Endothelial cell (in vitro differentiated cells): Measurements from ENCODE around the gene PROZ. TPM values are rescaled to one million over a fixed set of nuclear protein-coding genes. Genes with fewer than 3 reads are reported as not detected.

Experiments
- DNase-seq: peaks from one replicate; pipeline ENCODE4 v3.0.0; 2021; ENCODE audit warnings: low spot score
- H3K27ac Mint-ChIP-seq: one replicate; pipeline ENCODE4 v1.8.0; 2021; ENCODE audit warnings: mixed read lengths, inconsistent platforms; ENCODE audit not compliant: unreplicated experiment
- H3K27me3 Mint-ChIP-seq: one replicate; pipeline ENCODE4 v1.8.0; 2021; ENCODE audit warnings: mild to moderate bottlenecking, moderate library complexity, mixed read lengths, inconsistent platforms; ENCODE audit not compliant: unreplicated experiment
- H3K36me3 Mint-ChIP-seq: one replicate; pipeline ENCODE4 v1.8.0; 2021; ENCODE audit warnings: mild to moderate bottlenecking, low read depth, mixed read lengths, inconsistent platforms; ENCODE audit not compliant: unreplicated experiment
- H3K4me1 Mint-ChIP-seq: one replicate; pipeline ENCODE4 v1.8.0; 2021; ENCODE audit warnings: mild to moderate bottlenecking, mixed read lengths, inconsistent platforms; ENCODE audit not compliant: unreplicated experiment
- H3K4me3 Mint-ChIP-seq: one replicate; pipeline ENCODE4 v1.8.0; 2021; ENCODE audit warnings: mild to moderate bottlenecking, mixed read lengths, inconsistent platforms; ENCODE audit not compliant: unreplicated experiment
- H3K9me3 Mint-ChIP-seq: one replicate; pipeline ENCODE4 v1.8.0; 2021; ENCODE audit warnings: mixed read lengths, inconsistent platforms; ENCODE audit not compliant: unreplicated experiment
- total RNA-seq: library from RNA; stranded (reverse); fragmentation: NEBNext Ultra II Directional; extraction: Animal tissue kit (Norgen Biotek cat#: 25700); gene quantifications from one replicate; pipeline ENCODE4 v1.2.1, GENCODE V29; 2021; ENCODE audit not compliant: unreplicated experiment
- TF ChIP-seq, protein P1 (sequence below): fragments of 200-600 bp; sonication (generic); IDR thresholded peaks from one replicate; pipeline ENCODE4 v1.5.0; 2021; ENCODE audit warnings: antibody characterized with exemption; ENCODE audit not compliant: unreplicated experiment

The PROZ gene
- total RNA-seq, 1 donor from 2014 or later = not detected

GRCh38 chr13:113125506-113126264 is 32.8 kb upstream of the PROZ start:
- H3K27me3 Mint-ChIP-seq = peaks cover 8% of the 10 kb centered on the region
- peaks cover 4% of the 10 kb centered on the region for H3K36me3 Mint-ChIP-seq
- no peak for DNase-seq
- H3K9me3 Mint-ChIP-seq = no peaks in the 10 kb centered on the region
- no peak overlapping the region for H3K4me3 Mint-ChIP-seq
- no peak overlapping the region for H3K27ac Mint-ChIP-seq
- TF ChIP-seq, protein P1, sequence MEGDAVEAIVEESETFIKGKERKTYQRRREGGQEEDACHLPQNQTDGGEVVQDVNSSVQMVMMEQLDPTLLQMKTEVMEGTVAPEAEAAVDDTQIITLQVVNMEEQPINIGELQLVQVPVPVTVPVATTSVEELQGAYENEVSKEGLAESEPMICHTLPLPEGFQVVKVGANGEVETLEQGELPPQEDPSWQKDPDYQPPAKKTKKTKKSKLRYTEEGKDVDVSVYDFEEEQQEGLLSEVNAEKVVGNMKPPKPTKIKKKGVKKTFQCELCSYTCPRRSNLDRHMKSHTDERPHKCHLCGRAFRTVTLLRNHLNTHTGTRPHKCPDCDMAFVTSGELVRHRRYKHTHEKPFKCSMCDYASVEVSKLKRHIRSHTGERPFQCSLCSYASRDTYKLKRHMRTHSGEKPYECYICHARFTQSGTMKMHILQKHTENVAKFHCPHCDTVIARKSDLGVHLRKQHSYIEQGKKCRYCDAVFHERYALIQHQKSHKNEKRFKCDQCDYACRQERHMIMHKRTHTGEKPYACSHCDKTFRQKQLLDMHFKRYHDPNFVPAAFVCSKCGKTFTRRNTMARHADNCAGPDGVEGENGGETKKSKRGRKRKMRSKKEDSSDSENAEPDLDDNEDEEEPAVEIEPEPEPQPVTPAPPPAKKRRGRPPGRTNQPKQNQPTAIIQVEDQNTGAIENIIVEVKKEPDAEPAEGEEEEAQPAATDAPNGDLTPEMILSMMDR = no peak
- no peaks in the 10 kb centered on the region for H3K4me1 Mint-ChIP-seq

DNA sequence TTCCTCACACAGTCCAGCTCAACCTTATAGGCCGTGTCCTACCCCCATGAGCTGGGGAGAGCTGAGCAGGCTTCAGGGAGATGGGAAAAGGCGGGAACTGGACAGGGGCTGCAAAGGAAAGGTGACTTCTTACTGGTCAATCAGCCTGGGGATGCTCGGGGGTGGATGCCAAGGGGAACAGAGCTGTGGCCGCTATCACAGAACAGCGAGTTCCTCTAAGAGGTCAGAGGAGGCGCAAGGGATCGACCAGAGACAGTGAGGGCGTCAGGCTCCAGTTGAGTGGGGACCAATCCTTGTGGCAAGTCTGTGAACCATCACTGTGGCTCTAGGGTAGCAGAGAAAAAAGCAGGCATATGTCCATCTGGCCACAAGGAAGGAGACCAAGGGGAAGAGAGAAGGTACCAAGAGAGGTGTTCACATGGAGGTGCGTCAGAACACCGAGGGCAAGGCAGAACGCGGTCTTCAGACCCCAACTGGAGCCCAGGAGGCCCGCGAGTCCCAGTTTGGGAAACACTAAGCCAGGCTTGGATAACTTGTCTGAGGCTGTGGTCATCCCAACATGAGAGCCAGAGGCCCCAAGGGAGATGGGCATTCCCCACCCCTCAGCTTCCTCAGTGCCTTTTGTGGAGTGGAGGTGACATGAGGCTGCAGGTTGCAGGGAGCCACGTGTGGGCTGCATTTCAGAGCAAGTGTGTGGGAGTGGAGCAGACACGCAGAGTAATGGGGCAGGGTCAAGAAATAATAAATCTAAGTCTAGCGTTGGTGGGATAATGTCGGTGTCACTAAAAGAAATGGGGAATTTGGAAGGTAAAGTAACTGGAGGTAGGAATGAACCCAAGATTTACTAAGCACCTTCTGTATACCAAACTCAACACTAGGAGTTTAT is 31.9 kb upstream of the PROZ start:
- Mint-ChIP-seq H3K4me3 (no peak overlapping the region), H3K9me3 (no peaks in the 10 kb centered on the region), H3K36me3 (peaks cover 4% of the 10 kb centered on the region), H3K4me1 (no peaks in the 10 kb centered on the region), H3K27ac (no peak overlapping the region), H3K27me3 (peaks cover 6% of the 10 kb centered on the region)
- DNase-seq = no peak
- TF ChIP-seq, protein P1 = no peak

DNA sequence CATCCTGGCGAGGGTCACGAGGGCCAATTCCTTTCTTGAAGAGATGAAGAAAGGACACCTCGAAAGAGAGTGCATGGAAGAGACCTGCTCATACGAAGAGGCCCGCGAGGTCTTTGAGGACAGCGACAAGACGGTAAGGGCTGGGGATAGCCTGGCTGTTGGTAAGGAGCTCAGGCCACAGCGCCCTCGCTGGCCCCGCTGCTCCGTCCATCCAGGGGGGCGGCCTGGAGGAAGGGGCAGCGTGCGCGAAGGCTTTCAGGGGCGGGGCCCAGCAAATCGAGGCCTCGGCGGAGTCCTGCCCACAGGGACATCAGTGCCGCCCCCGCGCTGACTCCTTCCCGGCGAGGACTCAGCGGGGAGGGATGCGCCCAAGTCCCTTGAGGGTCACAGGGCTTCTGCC is 29.0 kb upstream of the PROZ start:
- Mint-ChIP-seq H3K4me1 (no peaks in the 10 kb centered on the region), H3K4me3 (no peak overlapping the region), H3K9me3 (no peaks in the 10 kb centered on the region), H3K27me3 (peaks cover 4% of the 10 kb centered on the region), H3K27ac (no peak overlapping the region), H3K36me3 (no peaks in the 10 kb centered on the region)
- no peak for DNase-seq
- TF ChIP-seq, protein P1 = no peak

GRCh38 chr13:113129921-113130750 is 28.3 kb upstream of the PROZ start:
- Mint-ChIP-seq H3K27ac (no peak overlapping the region), H3K9me3 (no peaks in the 10 kb centered on the region), H3K4me1 (no peaks in the 10 kb centered on the region), H3K27me3 (peaks cover 4% of the 10 kb centered on the region), H3K36me3 (no peaks in the 10 kb centered on the region), H3K4me3 (no peak overlapping the region)
- DNase-seq = no peak
- TF ChIP-seq, protein P1 = no peak
